HG03135 (cell line): Measurements from ENCODE around the gene PAQR6.
"Not testable (repeated sequence)": the region's sequence is repeated elsewhere in the genome, so short reads cannot be mapped to it uniquely, and the experiment has no call there.

ENCODE experiments used
- ATAC-seq: cut with Tn5 transposase; IDR thresholded peaks from one replicate; pipeline ENCODE4 v1.9.1; 2021; ENCODE audit warnings: mild to moderate bottlenecking, moderate library complexity; ENCODE audit not compliant: unreplicated experiment

PAQR6 gene

DNA sequence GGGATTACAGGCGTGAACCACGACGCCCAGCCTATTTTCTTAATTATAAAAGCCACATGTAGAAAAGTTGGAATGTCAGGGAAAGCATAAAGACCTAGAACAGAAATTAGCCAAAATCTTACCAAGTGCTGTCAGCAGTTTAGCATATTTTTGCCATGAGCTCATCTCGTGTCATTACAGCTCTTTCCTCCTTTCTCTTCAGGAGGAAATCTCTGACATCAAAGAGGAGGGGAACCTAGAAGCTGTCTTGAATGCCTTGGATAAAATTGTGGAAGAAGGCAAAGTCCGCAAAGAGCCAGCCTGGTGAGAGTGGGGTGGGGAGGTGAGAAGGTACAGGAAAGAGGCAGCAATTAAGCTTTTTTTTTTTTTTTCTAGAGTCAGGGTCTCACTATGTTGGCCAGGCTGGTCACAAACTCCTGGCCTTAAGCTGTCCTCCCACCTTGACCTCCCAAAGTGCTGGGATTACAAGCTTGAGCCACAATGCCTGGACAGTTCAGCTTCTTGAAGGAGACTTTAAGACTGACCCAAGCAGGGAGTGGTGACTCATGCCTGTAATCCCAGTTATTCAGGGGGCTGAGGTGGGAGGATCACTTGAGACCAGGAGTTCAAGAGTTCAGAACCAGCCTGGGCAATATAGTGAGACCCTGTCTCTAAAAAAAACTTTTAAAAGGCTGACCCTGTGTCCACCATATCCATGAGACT is 14.3 kb downstream of the PAQR6 start:
- ATAC-seq, result no peak

DNA sequence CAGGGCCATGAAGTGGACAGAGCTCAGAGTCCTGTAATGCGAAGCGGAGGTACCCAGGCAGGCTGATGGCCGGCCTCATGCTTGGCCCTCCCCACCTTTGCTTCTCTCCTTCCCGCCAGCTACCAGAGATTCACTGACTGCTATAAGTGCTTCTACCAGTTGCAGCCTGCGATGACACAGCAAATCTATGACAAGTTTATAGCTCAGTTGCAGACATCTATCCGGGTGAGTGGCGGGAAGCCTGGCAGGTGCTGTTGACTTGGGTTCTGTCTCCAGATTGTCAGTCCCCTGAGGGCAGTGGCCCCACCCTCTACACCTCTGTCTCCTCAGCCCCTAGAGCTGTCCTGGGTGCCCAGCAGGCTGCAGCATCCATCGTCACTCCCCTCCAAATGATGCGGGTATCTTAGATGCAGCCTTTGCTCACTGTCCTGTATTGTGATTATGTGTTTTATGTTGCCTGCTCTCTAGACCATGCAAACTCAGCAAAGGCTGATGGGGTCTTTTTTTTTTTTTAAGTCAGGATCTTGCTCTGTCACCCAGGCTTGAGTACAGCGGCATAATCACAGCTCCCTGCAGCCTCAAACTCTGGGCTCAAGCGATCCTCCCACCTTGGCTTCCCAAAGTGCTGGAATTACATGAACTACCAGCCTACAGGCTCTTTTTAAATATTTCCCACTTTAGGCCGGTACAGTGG is 15.5 kb downstream of the PAQR6 start:
- no peak for ATAC-seq

DNA sequence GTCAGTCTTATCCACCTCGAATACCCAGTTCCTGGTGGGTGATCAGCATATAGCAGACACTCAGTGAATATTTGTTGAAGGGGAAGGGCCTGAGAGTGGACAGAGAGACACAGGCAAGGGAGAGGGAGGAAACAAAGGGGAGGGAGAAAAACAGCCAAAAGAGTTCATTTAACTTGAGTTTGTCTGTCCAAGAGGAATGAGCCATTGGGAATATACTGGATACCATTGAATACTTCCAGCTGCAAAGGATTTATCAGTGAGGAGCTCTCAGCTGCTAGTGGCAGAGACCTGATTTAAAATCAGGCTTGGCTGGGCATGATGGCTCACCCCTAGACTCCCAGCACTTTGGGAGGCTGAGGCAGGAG is 17.4 kb downstream of the PAQR6 start:
- ATAC-seq, result no peak

DNA sequence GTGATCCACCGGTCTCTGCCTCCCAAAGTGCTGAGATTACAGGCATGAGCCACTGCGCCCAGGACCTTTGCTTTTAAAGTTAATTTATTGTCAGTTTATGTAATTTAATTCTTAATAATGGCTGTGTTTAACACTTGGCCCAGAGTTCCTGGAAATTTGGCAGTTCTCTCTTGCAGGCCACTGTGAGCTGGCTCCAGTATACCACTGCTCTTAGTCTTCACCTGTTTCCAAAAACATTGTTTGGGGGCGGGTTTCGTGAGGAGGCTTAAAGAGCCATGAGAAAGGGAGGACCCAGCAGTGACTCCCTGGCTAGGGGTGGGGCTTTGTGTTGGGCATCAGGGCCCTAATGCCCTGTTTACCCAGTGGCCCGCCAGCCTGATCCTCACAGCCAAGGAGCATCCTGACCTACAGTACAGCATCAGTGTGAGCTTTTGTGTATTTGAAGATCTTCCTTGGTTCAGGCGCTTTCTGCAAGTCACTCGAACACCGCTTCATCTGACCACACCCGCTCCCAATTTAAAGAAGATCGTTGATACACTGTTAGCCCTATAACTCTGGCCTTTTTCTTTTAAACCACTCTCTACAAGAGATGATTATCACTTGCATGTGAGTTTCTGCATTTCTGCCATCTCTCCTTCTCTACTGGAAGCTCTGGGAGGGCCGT is 17.9 kb downstream of the PAQR6 start:
- ATAC-seq, result no peak

DNA sequence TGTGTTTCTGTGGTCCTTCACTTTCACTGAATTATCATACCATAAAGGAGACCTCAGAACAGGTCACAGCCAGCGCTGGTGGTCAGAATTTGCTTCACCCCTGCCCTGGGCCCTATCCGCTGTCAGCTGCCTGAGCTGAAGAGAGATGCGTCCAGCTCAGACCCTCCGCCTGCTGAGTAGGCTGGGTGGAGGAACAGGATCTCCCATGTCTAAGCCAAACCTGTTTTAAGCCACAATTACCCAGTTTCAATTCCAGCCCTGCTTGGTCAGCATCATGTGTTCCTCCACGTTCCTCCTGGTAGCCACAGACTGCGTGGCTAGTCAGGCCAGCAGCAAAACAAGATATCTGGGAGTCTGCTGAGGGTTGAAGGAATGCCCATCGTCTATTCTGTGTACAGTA is 19.4 kb downstream of the PAQR6 start:
- no peak for ATAC-seq

DNA sequence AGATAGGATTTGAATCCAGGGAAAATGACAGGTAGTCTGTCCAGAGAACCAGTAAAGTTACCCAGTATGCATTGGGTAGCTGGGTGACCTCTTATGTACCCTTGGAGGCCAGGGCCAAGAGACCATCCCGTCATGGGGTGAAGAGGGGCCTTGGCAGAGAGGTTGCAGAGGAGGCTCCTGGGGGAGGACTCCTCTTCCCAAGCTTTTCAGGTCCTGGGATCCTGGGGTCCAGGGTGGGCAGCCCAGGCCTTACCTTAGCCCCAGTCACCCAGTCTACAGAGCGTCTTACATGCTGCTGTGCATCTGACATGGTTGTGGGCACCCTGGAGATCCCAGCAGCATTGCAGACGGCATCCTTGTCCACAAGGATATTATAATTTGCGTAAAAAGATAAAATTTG is 21.1 kb downstream of the PAQR6 start:
- ATAC-seq, result no peak

DNA sequence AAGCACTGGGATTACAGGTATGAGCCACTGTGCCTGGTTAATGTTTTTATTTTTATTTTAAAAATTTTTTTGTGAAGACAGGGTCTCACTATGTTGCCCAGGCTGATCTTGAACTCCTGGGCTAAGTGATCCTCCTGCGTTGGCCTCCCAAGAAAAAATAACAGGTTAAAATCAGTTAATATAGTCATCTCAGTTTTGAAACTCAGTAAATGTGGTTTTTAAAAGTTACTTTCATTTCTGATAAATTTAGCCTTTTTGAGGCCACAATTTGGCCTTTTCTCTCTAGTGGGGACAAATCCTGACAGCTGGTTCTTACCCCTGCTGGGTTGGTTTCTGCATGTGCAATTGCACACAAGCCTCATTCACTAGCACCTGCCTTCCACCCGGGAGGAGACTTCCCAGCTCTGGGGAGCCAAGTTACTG is 21.7 kb downstream of the PAQR6 start:
- peak; percentile 78 for ATAC-seq

DNA sequence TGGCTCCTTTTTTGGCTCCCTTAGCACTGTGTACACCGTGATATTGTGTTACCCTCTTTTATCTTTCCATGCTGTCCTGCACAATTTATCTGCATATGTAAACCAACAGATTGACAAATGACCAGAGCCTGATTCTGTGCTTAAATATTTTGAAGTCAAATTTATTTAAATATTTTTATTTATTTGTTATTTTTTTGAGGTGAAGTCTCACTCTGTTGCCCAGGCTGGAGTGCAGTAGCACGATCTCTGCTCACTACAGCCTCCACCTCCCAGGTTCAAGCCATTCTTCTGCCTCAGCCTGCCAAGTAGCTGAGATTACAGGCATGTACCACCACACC is 22.2 kb downstream of the PAQR6 start:
- ATAC-seq, result no peak

DNA sequence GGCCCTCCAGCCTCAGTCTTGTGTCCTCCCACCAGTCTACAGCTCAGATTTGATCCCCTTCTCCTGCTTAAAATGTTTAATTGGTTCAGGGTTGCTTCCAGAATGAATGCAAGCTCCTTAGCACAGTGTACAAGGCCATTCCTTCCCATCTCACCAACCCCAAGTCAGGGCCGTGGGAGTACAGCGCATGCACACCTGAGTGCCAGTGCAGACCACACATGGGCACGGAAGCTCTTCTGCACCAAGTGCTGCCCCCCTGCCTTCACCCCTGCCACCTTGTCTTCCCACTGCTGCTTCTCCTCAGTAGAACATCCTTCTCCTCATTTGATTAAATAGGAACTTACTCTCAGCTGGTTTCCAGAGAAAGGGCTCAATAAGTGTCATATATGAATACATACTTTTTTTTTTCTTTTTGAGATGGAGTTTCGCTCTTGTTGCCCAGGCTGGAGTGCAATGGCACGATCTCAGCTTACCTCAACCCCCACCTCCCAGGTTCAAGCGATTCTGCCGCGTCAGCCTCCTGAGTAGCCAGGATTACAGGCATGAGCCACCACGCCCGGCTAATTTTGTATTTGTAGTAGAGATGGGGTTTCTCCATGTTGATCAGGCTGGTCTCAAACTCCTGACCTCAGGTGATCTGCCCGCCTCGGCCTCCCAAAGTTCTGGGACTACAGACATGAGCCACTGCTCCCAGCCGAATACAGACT is 25.7 kb downstream of the PAQR6 start:
- ATAC-seq, result no peak

DNA sequence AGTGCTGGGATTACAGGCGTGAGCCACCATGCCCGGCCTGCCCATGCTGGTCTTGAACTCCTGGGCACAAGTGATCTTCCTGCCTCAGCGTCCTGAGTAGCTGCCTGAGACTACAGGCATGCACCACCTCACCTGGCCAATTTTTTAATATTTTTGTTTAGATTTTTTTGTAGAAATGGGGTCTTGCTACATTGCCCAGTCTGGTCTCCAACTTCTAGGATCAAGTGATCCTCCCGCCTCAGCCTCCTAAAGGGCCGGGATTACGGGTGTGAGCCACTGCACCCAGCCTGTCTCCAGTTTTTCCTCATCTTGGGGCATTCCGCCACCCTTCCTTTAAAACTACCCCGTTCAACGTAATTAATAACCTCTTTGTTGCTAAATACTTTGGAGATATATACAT is 27.6 kb downstream of the PAQR6 start:
- no peak for ATAC-seq

DNA sequence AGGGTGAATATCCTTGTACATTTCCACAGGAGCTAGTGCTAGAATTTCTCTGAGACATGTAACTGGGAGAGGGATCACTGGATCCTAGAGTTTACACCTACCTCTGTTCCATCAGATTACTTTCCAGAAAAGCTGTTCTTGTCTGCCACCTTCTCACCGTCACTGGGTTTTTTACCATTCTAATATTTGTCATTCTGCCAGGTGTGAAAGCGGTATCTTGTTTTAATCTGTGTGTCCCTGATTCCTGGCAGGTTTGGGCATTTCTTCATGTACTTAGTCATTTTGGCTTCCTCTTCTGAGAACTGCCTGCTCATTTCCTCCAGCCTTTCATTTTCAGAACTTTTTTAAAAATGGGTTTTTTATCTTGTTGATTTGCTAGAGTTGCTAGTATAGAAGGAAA is 30.0 kb downstream of the PAQR6 start:
- ATAC-seq, result no peak

DNA sequence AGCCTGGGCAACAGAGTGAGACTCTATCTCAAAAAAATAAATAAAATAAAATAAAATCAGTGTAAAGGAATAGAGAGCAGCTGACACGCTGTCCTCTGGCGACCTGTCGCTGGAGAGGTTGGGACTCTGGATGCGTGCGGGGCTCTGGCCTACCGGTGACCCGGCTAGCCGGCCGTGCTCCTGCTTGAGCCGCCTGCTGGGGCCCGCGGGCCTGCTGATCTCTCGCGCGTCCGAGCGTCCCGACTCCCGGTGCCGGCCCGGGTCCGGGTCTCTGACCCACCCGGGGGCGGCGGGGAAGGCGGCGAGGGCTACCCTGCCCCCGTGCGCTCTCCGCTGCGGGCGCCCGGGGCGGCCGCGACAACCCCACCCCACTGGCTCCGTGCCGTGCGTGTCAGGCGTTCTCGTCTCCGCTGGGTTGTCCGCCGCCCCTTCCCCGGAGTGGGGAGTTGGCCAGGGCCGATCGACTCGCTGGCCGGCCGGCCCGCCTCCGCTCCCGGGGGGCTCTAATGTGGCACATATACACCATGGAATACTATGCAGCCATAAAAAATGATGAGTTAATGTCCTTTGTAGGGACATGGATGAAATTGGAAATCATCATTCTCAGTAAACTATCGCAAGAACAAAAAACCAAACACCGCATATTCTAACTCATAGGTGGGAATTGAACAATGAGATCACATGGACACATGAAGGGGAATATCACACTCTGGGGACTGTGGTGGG is 31.3 kb downstream of the PAQR6 start:
- ATAC-seq, result not testable (repeated sequence)

DNA sequence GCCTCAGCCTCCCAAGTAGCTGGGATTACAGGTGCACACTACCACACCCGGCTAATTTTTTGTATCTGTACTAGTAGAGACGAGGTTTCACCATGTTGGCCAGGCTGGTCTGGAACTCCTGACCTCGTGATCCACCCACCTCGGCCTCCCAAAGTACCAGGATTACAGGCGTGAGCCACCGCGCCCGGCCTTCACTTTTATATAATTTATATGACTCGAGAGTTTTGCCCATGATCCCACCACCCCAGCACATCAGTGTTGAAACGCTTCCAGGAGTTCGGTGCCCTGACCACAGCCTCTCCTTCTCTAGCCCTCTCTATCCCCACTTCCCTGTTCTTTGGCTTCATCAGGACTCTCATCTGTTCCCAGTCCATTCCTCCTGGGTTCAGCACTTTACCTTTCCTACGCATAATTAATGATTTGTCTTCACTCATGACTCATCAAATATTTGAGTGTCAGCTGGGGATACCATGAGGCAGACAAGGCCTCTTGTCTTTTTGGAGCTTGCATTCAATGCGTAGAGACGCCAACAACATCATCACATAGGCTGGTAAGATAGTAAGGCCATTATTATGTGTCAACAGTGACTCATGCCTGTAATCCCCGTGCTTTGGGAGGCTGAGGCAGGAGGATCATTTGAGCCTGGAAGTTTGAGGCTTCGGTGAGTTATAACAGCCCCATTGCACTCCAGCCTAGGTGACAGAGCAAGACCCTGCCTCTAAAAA is 33.7 kb downstream of the PAQR6 start:
- ATAC-seq, result no peak

DNA sequence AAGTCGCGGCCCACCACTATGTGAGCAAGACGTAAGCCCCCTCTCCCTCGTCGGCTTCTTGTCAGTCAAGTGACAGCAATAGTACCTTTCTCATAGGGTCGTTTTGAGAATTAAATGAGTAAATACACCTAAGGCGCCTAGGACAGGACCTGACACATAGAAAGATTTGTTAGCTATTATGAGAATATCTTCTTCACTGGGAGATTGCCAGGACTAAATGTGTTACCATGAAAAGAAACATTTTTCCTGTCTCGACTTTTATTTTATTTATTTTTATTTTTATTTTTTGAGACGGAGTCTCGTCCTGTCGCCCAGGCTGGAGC is 34.3 kb downstream of the PAQR6 start:
- ATAC-seq, result no peak

DNA sequence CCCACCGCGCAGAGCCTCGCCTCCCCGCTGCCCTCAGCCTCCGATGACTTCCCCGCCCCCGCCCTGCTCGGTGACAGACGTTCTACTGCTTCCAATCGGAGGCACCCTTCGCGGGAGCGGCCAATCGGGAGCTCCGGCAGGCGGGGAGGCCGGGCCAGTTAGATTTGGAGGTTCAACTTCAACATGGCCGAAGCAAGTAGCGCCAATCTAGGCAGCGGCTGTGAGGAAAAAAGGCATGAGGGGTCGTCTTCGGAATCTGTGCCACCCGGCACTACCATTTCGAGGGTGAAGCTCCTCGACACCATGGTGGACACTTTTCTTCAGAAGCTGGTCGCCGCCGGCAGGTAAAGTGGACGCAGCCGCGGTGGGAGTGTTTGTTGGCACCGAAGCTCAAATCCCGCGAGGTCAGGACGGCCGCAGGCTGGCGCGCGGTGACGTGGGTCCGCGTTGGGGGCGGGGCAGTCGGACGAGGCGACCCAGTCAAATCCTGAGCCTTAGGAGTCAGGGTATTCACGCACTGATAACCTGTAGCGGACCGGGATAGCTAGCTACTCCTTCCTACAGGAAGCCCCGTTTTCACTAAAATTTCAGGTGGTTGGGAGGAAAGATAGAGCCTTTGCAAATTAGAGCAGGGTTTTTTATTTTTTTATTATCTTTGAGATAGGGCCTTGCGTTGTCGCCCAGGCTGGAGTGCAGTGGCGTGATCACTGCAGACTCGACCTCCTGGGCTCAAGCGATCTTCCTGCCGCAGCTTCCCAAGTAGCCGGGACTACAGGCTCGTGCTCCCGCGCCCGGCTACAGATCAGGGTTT is 34.8 kb downstream of the PAQR6 start, which contains the start of gene PMF1:
TSS of gene PMF1 (plus strand) at position 175 of the 811 bp plus-strand sequence. CDS start at position 184, 9 bp downstream.
- ATAC-seq, result peak; percentile 92

DNA sequence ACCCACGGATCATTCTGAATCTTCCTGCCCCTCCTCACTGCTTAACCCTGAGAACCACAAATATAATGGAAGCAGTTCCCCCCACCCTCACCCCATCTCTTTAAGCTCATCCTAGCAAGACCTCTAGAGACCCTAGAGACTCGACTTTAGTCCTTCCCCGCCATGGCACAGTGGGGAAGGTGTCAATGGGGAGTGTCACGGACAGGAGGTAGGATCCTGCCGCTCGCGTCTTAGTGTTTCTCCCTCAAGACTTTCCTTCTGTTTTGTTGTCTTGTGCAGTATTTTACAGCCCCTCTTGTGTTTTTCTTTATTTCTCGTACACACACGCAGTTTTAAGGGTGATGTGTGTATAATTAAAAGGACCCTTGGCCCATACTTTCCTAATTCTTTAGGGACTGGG is 35.7 kb downstream of the PAQR6 start:
- no peak for ATAC-seq

DNA sequence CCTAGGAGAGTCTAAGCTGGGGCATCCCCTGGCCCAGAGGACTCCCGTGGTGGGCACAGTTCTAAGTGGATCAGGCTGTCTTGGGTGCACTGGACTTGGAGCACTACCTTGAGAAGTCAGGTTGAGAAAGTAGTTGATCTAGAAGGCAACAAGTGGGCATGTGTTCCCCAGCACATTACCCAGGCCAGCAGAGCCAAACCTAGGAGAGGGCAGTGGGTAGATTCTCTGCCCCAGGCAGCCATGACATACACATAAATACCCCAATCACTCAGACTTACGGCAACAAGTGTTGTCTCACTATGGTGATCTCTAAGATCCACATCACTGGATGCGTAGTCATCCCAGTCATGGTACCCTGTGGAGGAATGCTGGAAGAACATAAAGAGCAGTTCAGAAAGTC is 36.6 kb downstream of the PAQR6 start:
- no peak for ATAC-seq

DNA sequence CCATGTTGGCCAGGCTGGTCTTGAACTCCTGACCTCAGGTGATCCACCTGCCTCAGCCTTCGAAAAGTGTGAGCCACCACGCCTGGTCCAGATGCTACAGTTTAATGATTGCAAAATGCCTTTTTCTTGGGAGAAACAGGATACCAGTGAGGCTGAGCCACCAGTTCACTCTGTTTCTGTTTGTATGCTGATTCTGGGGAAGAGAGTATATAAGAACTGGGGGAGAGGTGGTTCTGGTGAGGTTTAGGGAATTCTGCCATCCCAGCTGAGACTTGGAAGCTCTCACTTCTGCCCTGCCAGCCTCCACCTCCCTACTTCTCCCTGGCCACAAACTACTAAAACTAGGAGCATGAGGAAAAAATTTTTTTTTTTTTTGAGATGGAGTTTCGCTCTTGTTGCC is 43.2 kb downstream of the PAQR6 start:
- no peak for ATAC-seq

DNA sequence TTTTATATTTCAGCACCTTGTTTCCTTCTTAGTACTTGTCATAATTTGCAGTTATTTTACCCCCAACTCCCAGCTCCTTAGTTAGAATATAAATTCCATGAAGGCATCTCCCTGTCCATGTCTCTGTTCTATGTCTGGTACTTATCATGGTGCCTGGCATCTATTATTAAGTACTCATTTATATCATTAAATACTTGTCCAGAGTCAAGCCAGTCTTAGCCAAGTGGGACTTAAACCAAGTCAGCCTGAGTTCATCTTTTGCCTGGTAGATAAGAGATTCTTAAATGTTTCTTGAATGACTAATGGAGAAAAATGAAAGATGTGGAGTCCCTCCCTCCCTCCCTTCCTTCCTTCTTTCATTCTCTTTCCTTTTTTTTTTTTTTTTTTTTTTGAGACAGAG is 44.5 kb downstream of the PAQR6 start:
- ATAC-seq, result no peak

DNA sequence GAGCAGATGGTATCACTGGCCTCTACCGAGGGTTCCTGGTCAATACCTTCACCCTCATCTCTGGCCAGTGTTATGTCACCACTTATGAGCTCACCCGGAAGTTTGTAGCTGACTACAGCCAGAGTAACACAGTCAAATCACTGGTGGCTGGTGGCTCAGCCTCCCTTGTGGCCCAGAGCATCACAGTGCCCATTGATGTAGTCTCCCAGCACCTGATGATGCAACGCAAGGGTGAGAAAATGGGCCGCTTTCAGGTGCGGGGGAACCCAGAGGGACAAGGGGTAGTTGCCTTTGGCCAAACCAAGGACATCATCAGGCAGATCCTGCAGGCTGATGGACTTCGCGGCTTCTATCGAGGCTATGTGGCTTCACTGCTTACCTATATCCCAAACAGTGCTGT is 47.8 kb downstream of the PAQR6 start:
- no peak for ATAC-seq
